ENCODE measurements around the gene PRKN. TPM values are rescaled to one million over a fixed set of nuclear protein-coding genes. Genes with fewer than 3 reads are reported as not detected.

Gene PRKN
- polyA plus RNA-seq, 1 experiment, result 0.71 TPM

DNA sequence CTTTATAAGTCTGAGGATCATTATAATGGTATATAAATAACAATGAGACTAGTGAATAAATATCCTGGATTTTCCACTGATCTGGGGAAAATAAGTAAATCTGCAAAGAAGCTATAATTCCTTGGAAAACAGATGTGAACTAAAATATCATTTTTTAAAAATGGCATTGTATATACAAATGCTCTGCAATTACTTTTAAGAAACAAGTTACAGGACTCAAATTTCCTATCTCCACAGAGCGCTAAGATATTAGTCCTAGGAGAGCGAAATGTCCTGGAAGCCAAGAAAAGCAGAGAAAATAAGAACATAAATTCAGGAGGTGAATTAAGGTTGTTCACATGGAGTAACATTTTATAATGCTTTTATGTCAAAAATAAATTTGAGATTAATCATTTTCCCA lies 61.3 kb downstream of the PRKN start:
- H3K4me3 ChIP-seq (ENCODE audit: low read depth, low read length), result no peak overlapping the region
- H3K27me3 ChIP-seq (ENCODE audit: control insufficient read depth, insufficient read depth, low read length), result no peaks in the 10 kb centered on the region
- CTCF ChIA-PET, result no interaction called here
- no peak for TF ChIP-seq CTCF (IDR thresholded peaks at IDR 0.05; ENCODE audit: insufficient read depth, low read depth, low read length)
- DNase-seq (ENCODE audit: low read depth), result no peak
- H3K36me3 ChIP-seq (ENCODE audit: control insufficient read depth, insufficient read depth, low read length), result no peaks in the 10 kb centered on the region
- POLR2A ChIA-PET, result no interaction called here

DNA sequence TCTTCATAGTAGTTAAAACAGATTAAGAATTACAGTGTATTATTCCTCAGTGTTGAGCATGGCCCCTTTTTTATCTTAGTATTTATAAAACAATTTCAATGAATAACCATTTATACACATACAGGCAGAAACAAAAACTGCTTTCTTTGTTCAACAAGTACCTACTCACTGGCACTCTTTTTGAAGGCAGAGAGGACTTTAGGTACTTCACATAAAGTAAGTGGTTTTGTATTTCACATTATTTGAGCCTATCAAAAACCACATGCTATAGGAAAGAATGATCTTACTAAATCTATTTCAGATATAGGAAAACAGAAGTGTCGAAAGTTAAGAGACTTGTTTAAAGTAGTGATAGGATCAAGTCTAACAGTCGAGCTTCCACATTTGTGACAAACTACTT lies 73.8 kb downstream of the PRKN start:
- H3K36me3 ChIP-seq (ENCODE audit: control insufficient read depth, insufficient read depth, low read length), result no peaks in the 10 kb centered on the region
- no peak overlapping the region for H3K4me3 ChIP-seq (ENCODE audit: low read depth, low read length)
- ChIA-PET POLR2A (no interaction called here), CTCF (no interaction called here)
- H3K27me3 ChIP-seq (ENCODE audit: control insufficient read depth, insufficient read depth, low read length), result no peaks in the 10 kb centered on the region
- DNase-seq (ENCODE audit: low read depth), result no peak
- TF ChIP-seq CTCF (IDR thresholded peaks at IDR 0.05; ENCODE audit: insufficient read depth, low read depth, low read length), result no peak

DNA sequence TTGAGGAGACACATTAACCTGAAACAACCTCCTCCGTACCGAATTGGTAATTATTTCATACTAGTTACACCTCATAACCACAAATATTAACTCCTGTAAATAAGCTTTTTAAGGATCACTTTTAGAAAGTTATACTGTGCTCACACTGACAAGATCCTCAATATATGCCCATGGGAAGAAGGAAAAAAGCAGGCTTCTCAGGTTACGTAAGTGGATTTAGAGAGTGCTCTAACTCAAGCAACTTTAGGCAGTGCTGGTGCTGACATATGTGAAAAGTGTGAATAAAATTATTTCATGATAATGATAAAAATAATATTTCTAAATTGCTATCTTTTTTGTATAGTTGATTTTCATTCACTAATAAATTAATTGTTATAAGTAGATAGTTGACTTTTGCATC lies 76.1 kb downstream of the PRKN start:
- Histone ChIP-seq H3K36me3 (ENCODE audit: control insufficient read depth, insufficient read depth, low read length) (no peaks in the 10 kb centered on the region), H3K27me3 (ENCODE audit: control insufficient read depth, insufficient read depth, low read length) (no peaks in the 10 kb centered on the region), H3K4me3 (ENCODE audit: low read depth, low read length) (no peak overlapping the region)
- CTCF ChIA-PET, result no interaction called here
- DNase-seq (ENCODE audit: low read depth), result no peak
- POLR2A ChIA-PET, result no interaction called here
- no peak for TF ChIP-seq CTCF (IDR thresholded peaks at IDR 0.05; ENCODE audit: insufficient read depth, low read depth, low read length)

DNA sequence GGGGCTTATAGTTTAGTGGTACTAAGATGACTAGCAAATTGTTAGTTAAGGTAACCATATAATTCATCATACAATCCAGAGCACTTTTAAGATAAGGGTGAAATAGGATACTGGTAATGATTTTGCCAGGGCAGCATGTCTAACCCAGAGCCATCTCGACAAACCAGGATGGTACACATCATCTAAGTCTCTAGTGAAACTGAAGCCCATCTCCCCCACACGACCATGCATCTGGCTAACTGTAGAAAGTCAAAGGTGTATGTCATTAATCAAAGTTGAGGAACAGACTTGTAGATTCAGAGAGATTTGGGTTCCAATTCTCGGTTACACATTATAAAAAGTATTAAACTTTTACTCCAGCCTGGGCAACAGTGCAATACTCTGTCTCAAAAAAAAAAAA lies 78.3 kb downstream of the PRKN start:
- H3K4me3 ChIP-seq (ENCODE audit: low read depth, low read length), result no peak overlapping the region
- no peak for TF ChIP-seq CTCF (IDR thresholded peaks at IDR 0.05; ENCODE audit: insufficient read depth, low read depth, low read length)
- POLR2A ChIA-PET, result no interaction called here
- CTCF ChIA-PET, result no interaction called here
- no peaks in the 10 kb centered on the region for H3K27me3 ChIP-seq (ENCODE audit: control insufficient read depth, insufficient read depth, low read length)
- H3K36me3 ChIP-seq (ENCODE audit: control insufficient read depth, insufficient read depth, low read length), result no peaks in the 10 kb centered on the region
- DNase-seq (ENCODE audit: low read depth), result no peak

GRCh38 chr6:162644153-162644552 lies 83.4 kb downstream of the PRKN start:
- no peak for DNase-seq (ENCODE audit: low read depth)
- H3K4me3 ChIP-seq (ENCODE audit: low read depth, low read length), result no peak overlapping the region
- POLR2A ChIA-PET, result no interaction called here
- H3K36me3 ChIP-seq (ENCODE audit: control insufficient read depth, insufficient read depth, low read length), result no peaks in the 10 kb centered on the region
- CTCF ChIA-PET, result no interaction called here
- H3K27me3 ChIP-seq (ENCODE audit: control insufficient read depth, insufficient read depth, low read length), result no peaks in the 10 kb centered on the region
- no peak for TF ChIP-seq CTCF (IDR thresholded peaks at IDR 0.05; ENCODE audit: insufficient read depth, low read depth, low read length)
